Subcutaneous adipose tissue (tissue), 4 donors: ENCODE measurements around the gene SSTR1. TPM values are rescaled to one million over a fixed set of nuclear protein-coding genes. Genes with fewer than 3 reads are reported as not detected.

ENCODE experiments used
- CTCF ChIP-seq: fragments of 450-650 bp; IDR thresholded peaks from one replicate; pipeline ENCODE4 v1.5.1; 2016; ENCODE audit warnings: low read depth, mild to moderate bottlenecking, control low read depth, antibody characterized with exemption, moderate library complexity
- total RNA-seq, 4 donors: library from RNA; depleted of rRNA; stranded (reverse); fragments of >200 nt; gene quantifications; one replicate each; pipeline ENCODE4 v1.1.0, GENCODE V29; 2016

The SSTR1 gene
- total RNA-seq, 4 donors from 2014 or later: 0.17 to 0.94 TPM; not detected in 2

GRCh38 chr14:38225946-38226345 is 18.2 kb downstream of the SSTR1 start:
- TF ChIP-seq CTCF: no peak

GRCh38 chr14:38226366-38226765 is 18.7 kb downstream of the SSTR1 start:
- no peak for TF ChIP-seq CTCF

- TF ChIP-seq CTCF: no peak
These were observed 25.5 kb downstream of the SSTR1 start for GRCh38 chr14:38233218-38233617.

DNA sequence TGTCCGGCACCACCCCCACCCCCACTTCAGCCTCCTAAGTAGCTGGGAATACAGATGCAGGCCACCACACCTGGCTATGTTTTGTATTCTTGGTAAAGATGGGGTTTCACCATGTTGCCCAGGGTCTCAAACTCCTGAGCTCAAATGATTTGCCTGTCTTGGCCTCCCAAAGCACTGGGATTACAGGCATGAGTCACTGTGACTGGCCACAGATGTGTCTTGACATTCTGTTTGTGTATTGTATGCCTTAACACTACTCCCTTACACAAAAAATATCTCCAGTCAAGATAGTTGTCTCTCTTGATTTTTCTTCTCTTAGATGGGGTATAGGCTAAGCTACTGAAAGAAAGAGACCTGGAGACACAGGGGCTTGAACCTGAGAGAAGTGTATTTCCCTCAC is 30.6 kb downstream of the SSTR1 start:
- no peak for TF ChIP-seq CTCF

DNA sequence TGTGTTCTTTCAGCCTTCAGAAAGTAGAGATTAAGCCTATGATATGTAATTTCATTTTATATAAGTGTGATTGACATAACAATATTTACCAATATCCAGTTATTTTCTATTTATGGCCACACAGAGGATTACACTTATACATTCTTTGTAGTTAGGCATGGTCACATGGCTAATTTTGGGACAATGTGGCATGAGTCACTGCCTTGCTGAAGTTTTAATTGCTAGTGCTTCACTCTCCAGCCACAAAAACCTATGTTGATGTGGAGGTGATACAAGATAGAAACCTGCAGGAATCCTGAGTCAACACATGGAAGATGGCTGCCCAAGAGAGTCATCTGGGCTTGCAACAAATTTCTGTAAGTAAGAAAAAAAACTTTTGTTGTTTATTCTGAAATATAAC is 31.2 kb downstream of the SSTR1 start:
- no peak for TF ChIP-seq CTCF

DNA sequence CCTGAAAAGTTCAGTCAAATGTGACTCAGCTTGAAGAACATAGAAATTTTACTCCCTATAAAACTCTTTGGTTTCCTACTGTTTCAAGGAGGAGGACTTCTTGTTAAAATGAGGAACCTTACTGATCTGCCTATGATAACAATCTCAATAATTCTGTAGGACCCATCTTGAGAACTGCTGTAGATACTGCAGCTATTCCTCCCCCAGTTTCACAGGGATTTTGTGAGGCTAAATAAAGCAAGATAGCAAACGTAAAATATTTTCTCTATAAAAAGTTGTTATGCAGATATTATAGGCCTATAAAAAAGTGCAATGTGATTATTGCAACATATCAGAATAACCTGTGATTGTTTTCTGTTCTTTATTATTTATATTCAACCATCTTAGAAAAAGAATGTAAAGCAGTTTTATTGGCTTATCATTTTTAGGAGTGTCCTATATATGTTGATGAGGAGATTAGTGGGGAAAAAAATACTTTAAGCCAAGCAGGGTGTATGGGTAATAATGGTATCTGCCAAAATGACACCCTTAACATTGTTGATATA is 36.1 kb downstream of the SSTR1 start:
- TF ChIP-seq CTCF: no peak

DNA sequence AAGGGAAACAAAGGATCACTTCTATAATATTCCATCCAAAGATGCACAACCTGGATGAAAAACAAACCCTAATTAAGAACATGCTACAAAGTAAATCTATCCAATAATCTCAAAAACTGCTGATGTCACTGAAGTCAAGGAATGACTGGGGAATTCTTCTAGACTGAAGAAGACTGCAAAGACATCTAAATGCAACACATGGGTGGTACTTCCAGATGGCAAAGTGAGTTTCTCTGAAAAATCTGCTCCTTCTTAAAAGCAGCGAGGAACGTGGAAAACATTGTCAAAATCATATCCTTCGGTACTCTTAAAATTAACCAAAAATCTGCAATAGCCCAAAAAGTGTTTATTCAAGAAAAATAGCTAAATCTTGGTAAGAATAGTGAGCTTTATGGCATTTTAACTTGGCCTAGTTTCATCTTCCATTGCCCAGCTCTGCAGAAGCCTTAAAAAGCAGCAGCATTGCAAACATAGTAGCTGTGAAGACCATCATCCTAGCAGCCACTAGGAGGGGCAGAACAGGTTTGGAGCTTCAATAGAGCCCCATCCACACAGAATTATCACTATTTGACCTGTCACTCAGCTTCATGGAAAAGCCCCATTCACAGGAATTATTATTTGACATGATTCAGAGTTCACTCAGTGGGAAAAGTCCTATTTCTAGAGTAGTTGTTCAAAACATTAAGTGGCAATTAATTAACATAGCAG is 40.8 kb downstream of the SSTR1 start:
- TF ChIP-seq CTCF: no peak
